Measurements from ENCODE around the gene ACOXL.

GRCh38 chr2:110853516-110853915, 121.1 kb downstream of the ACOXL start:
- TF ChIP-seq POLR2A (IDR thresholded peaks at IDR 0.05), result no peak
- TF ChIP-seq POLR2AphosphoS5 (IDR thresholded peaks at IDR 0.05), result no peak
- TF ChIP-seq CTCF (IDR thresholded peaks at IDR 0.05), result peak in 3 of 5 experiments; percentile 24 to 43 (median 37)
- TF ChIP-seq EP300 (IDR thresholded peaks at IDR 0.05; ENCODE audit: low read depth), result no peak

All from transverse colon (tissue), 4 donors.